GM10266 (cell line): ENCODE data around the gene RELN.

Experiments
- DNase-seq: peaks from one replicate; pipeline ENCODE4 v3.0.0; 2012; ENCODE audit errors: extremely low spot score
- CTCF ChIP-seq: IDR thresholded peaks from 2 replicates; pipeline ENCODE4 v1.5.1; 2012; ENCODE audit warnings: mild to moderate bottlenecking, low read depth; ENCODE audit not compliant: control insufficient read depth, insufficient read depth; ENCODE audit errors: missing control alignments

Gene RELN

GRCh38 chr7:103893350-103893749 lies 96.1 kb downstream of the RELN start:
- DNase-seq: no peak
- no peak for TF ChIP-seq CTCF

- no peak for DNase-seq
- TF ChIP-seq CTCF: no peak
Measured at GRCh38 chr7:103889451-103889850, 100.0 kb downstream of the RELN start.

GRCh38 chr7:103888603-103889153 lies 100.8 kb downstream of the RELN start:
- DNase-seq: no peak
- TF ChIP-seq CTCF: no peak

GRCh38 chr7:103887853-103888602 lies 101.4 kb downstream of the RELN start:
- DNase-seq: no peak
- no peak for TF ChIP-seq CTCF

- TF ChIP-seq CTCF: no peak
Measured at GRCh38 chr7:103887050-103887449, 102.4 kb downstream of the RELN start.

GRCh38 chr7:103879928-103880600 lies 109.4 kb downstream of the RELN start:
- no peak for TF ChIP-seq CTCF
- DNase-seq: no peak

More at GRCh38 chr7:103887050-103887449, 102.4 kb downstream of the RELN start:
- DNase-seq: no peak

GRCh38 chr7:103879411-103879810 lies 110.0 kb downstream of the RELN start:
- TF ChIP-seq CTCF: no peak
- no peak for DNase-seq
